ENCODE data around the gene HIRA. TPM values are rescaled to one million over a fixed set of nuclear protein-coding genes. Genes with fewer than 3 reads are reported as not detected.

The HIRA gene
- polyA plus RNA-seq, 2 donors, result 4.5 to 11.5 TPM

DNA sequence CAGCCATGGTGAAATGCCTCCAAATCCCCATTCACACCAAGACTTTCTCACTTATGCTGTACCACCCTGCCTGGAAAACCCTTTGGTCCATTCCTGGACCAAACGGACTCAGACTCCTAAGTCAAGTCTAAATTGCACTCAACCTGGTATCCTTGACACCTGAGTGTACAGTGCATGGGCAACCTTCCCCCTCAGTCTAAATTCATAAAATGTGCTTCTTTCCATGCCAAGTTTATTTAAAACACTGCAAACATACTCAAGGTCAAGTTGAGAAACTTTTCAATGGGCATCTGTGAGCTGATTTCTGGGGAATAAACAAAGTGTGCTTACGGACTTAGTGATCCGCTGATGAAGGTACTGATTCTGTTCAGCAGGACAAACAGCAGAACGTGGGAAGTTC, 26.4 kb downstream of the HIRA start:
- Histone ChIP-seq H3K9me3 (ENCODE audit: control insufficient read depth in 2 of 2, insufficient read depth in 1 of 2, low read depth in 1 of 2, low read length in 1 of 2) (no peaks in the 10 kb centered on the region), H3K27me3 (ENCODE audit: control insufficient read depth in 1 of 2, insufficient read depth in 2 of 2, low read length in 2 of 2) (no peaks in the 10 kb centered on the region), H3K4me1 (ENCODE audit: control insufficient read depth in 2 of 2, insufficient read depth in 2 of 2, low read length in 1 of 2) (no peaks in the 10 kb centered on the region), H3K4me3 (ENCODE audit: low read depth in 1 of 2, low read length in 2 of 2) (no peak overlapping the region), H3K36me3 (ENCODE audit: control insufficient read depth in 2 of 2, insufficient read depth in 2 of 2, low read length in 1 of 2) (peaks cover 9 to 32% of the 10 kb centered on the region in 2 donors), H3K27ac (ENCODE audit: low read depth in 2 of 2, low read length in 1 of 2) (no peak overlapping the region)
- WGBS, 2 donors, result 81 to 92% methylated on average over 4 of the region's 4 CpGs

DNA sequence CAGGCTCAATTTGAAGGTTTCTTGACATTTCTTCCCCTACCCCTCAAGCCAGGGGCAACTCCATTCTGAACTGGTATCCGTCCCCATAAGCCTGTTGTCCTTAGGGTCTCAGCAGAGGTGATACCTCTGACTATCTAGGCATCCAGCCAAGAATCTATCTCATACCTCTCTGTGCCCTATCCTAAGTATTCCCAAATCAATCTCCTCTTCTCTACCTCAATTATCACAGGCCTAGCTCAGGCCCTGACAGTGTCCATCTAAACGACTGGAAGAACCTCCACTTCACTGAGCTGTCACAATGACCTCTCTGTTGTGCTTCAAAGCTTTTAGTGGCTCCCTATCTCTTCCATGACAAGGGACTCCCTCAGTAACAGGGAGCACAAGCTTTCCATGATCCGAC, 26.9 kb downstream of the HIRA start:
- Histone ChIP-seq H3K27me3 (ENCODE audit: control insufficient read depth in 1 of 2, insufficient read depth in 2 of 2, low read length in 2 of 2) (no peaks in the 10 kb centered on the region), H3K4me1 (ENCODE audit: control insufficient read depth in 2 of 2, insufficient read depth in 2 of 2, low read length in 1 of 2) (no peaks in the 10 kb centered on the region), H3K4me3 (ENCODE audit: low read depth in 1 of 2, low read length in 2 of 2) (no peak overlapping the region), H3K36me3 (ENCODE audit: control insufficient read depth in 2 of 2, insufficient read depth in 2 of 2, low read length in 1 of 2) (peaks cover 9 to 30% of the 10 kb centered on the region in 2 donors), H3K27ac (ENCODE audit: low read depth in 2 of 2, low read length in 1 of 2) (no peak overlapping the region), H3K9me3 (ENCODE audit: control insufficient read depth in 2 of 2, insufficient read depth in 1 of 2, low read depth in 1 of 2, low read length in 1 of 2) (no peaks in the 10 kb centered on the region)
- 97% methylated on average over 3 of the region's 3 CpGs for WGBS, 2 donors

DNA sequence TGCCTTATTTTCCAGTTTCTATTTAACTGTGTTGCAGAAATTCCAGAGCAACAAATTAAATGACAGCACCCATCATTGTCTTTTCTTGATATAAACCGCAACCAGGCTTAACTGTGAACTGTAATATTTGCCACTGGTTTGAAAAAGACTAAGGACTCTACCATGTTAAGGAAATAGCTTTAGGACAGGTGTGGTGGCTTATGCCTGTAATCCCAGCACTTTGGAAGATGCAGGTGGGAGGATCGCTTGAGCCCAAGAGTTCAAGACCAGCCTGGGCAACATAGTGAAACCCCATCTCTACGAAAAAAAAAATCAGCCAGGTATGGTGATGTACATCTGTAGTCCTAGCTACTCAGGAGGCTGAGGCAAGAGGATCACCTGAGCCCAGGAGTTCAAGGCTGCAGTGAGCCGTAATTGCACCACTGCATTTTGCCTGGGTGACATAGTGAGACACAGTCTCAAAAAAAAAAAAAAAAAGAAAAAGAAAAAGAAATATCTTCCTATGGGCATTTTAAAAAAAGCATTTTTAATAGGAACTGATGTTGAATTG, 28.8 kb downstream of the HIRA start:
- H3K27me3 ChIP-seq (ENCODE audit: control insufficient read depth in 1 of 2, insufficient read depth in 2 of 2, low read length in 2 of 2), result no peaks in the 10 kb centered on the region
- WGBS, 2 donors, result 95 to 97% methylated on average over 4 of the region's 4 CpGs
- H3K9me3 ChIP-seq (ENCODE audit: control insufficient read depth in 2 of 2, insufficient read depth in 1 of 2, low read depth in 1 of 2, low read length in 1 of 2), result no peaks in the 10 kb centered on the region
- no peaks in the 10 kb centered on the region for H3K4me1 ChIP-seq (ENCODE audit: control insufficient read depth in 2 of 2, insufficient read depth in 2 of 2, low read length in 1 of 2)
- H3K27ac ChIP-seq (ENCODE audit: low read depth in 2 of 2, low read length in 1 of 2), result no peak overlapping the region
- peaks cover 9 to 31% of the 10 kb centered on the region in 2 donors for H3K36me3 ChIP-seq (ENCODE audit: control insufficient read depth in 2 of 2, insufficient read depth in 2 of 2, low read length in 1 of 2)
- H3K4me3 ChIP-seq (ENCODE audit: low read depth in 1 of 2, low read length in 2 of 2), result no peak overlapping the region

DNA sequence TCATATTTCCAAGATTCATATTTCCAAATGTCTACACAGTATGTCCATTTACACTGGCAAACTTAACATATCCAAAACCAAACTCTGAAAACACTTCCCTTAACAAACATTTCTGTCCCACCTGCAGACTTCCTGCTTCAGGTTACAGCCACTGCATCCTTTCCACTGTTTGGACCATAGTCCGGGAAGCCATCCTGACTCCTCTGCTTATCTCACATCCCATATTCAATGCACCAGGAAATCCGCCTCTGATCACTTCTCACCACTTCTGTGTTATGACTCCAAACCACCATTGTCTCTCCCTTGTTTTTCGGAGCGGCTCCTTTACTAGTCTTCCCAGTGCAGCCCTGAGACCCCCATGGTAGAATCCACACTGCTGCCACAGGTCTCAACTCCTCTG, 30.1 kb downstream of the HIRA start:
- H3K4me1 ChIP-seq (ENCODE audit: control insufficient read depth in 2 of 2, insufficient read depth in 2 of 2, low read length in 1 of 2), result no peaks in the 10 kb centered on the region
- no peak overlapping the region for H3K27ac ChIP-seq (ENCODE audit: low read depth in 2 of 2, low read length in 1 of 2)
- H3K36me3 ChIP-seq (ENCODE audit: control insufficient read depth in 2 of 2, insufficient read depth in 2 of 2, low read length in 1 of 2), result peaks cover 4 to 28% of the 10 kb centered on the region in 2 donors
- H3K9me3 ChIP-seq (ENCODE audit: control insufficient read depth in 2 of 2, insufficient read depth in 1 of 2, low read depth in 1 of 2, low read length in 1 of 2), result no peaks in the 10 kb centered on the region
- 95 to 96% methylated on average over 4 of the region's 4 CpGs for WGBS, 2 donors
- H3K27me3 ChIP-seq (ENCODE audit: control insufficient read depth in 1 of 2, insufficient read depth in 2 of 2, low read length in 2 of 2), result no peaks in the 10 kb centered on the region
- no peak overlapping the region for H3K4me3 ChIP-seq (ENCODE audit: low read depth in 1 of 2, low read length in 2 of 2)

DNA sequence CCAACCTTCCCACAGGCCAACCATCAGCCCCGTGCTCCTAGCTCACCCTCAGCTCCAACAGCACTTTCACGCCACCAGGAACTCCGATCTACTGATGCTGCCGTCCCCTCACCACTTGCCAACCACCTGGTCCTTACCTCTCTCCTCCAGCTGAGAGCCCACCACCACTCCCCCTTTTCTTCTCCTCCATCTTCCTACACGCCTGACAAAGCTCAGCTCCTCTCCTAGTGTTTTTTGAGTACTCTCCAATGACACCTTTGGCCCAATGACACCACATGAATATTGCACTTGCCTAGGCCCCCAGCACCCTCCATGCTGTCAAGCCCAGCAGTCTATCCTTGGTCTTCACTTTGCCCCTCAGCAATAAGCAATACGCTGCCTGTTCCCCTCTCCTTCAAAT, 30.7 kb downstream of the HIRA start:
- no peaks in the 10 kb centered on the region for H3K4me1 ChIP-seq (ENCODE audit: control insufficient read depth in 2 of 2, insufficient read depth in 2 of 2, low read length in 1 of 2)
- H3K27me3 ChIP-seq (ENCODE audit: control insufficient read depth in 1 of 2, insufficient read depth in 2 of 2, low read length in 2 of 2), result no peaks in the 10 kb centered on the region
- H3K4me3 ChIP-seq (ENCODE audit: low read depth in 1 of 2, low read length in 2 of 2), result no peak overlapping the region
- H3K9me3 ChIP-seq (ENCODE audit: control insufficient read depth in 2 of 2, insufficient read depth in 1 of 2, low read depth in 1 of 2, low read length in 1 of 2), result no peaks in the 10 kb centered on the region
- 94 to 99% methylated on average over 6 of the region's 6 CpGs for WGBS, 2 donors
- no peak overlapping the region for H3K27ac ChIP-seq (ENCODE audit: low read depth in 2 of 2, low read length in 1 of 2)
- peaks cover 3 to 29% of the 10 kb centered on the region in 2 donors for H3K36me3 ChIP-seq (ENCODE audit: control insufficient read depth in 2 of 2, insufficient read depth in 2 of 2, low read length in 1 of 2)

DNA sequence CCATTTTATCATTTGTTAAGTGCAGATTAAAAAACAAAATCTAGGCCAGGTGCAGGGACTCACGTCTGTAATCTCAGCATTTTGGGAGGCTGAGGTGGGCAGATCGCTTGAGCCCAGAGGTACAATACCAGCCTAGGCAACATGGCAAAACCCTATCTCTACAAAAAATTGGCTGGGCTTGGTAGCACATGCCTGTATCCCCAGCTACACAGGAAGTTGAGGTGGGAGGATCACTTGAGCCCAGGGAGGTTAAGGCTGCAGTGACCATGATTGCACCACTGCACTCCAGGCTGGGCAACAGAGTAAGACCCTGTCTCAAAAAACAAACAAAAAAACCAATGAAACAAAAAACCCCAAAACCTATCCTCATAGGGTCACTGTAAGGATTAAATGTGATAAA, 32.9 kb downstream of the HIRA start:
- no peaks in the 10 kb centered on the region for H3K4me1 ChIP-seq (ENCODE audit: control insufficient read depth in 2 of 2, insufficient read depth in 2 of 2, low read length in 1 of 2)
- H3K27me3 ChIP-seq (ENCODE audit: control insufficient read depth in 1 of 2, insufficient read depth in 2 of 2, low read length in 2 of 2), result no peaks in the 10 kb centered on the region
- H3K36me3 ChIP-seq (ENCODE audit: control insufficient read depth in 2 of 2, insufficient read depth in 2 of 2, low read length in 1 of 2), result peaks cover 6 to 30% of the 10 kb centered on the region in 2 donors
- 91 to 93% methylated on average over 2 of the region's 2 CpGs for WGBS, 2 donors
- H3K27ac ChIP-seq (ENCODE audit: low read depth in 2 of 2, low read length in 1 of 2), result no peak overlapping the region
- H3K9me3 ChIP-seq (ENCODE audit: control insufficient read depth in 2 of 2, insufficient read depth in 1 of 2, low read depth in 1 of 2, low read length in 1 of 2), result no peaks in the 10 kb centered on the region
- no peak overlapping the region for H3K4me3 ChIP-seq (ENCODE audit: low read depth in 1 of 2, low read length in 2 of 2)

DNA sequence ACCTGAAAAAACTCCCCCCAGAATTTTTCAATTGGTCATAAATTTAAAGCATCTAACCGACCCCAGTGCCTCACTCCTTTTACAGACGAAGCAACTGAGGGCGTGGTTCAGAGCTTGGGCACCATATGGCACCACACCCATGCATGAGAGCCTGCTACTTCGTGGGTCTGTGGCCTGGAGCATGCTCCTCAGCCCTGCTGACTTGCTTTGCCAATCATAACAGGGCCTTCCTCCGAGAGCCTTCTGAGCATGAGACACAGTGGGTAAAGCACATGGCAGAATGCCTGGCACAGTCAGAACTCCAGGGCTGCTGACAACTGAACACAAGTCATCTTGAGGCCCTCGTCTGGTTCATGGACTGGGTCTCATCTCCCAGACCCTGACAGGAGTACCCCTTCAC, 33.3 kb downstream of the HIRA start:
- Histone ChIP-seq H3K4me3 (ENCODE audit: low read depth in 1 of 2, low read length in 2 of 2) (no peak overlapping the region), H3K9me3 (ENCODE audit: control insufficient read depth in 2 of 2, insufficient read depth in 1 of 2, low read depth in 1 of 2, low read length in 1 of 2) (no peaks in the 10 kb centered on the region), H3K36me3 (ENCODE audit: control insufficient read depth in 2 of 2, insufficient read depth in 2 of 2, low read length in 1 of 2) (peaks cover 6 to 30% of the 10 kb centered on the region in 2 donors), H3K4me1 (ENCODE audit: control insufficient read depth in 2 of 2, insufficient read depth in 2 of 2, low read length in 1 of 2) (no peaks in the 10 kb centered on the region), H3K27me3 (ENCODE audit: control insufficient read depth in 1 of 2, insufficient read depth in 2 of 2, low read length in 2 of 2) (no peaks in the 10 kb centered on the region), H3K27ac (ENCODE audit: low read depth in 2 of 2, low read length in 1 of 2) (no peak overlapping the region)
- 68 to 75% methylated on average over 6 of the region's 6 CpGs for WGBS, 2 donors

DNA sequence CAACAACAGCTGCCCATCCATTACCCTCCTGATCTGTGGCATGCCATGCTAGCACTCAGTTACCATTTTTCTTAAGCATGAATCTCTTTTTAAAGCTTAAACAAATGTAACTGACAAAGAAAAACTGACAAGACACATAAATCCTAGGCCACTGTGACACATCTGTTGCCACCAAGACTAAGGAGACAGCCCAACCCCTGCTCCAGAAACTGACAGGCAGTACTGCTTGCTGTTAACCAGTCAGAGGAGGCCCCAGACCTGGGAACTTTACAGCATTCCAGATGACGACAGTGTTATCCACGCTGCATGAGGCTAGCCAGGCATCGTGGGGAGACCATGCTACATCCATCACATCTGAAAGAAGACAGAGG, 33.8 kb downstream of the HIRA start:
- Histone ChIP-seq H3K27ac (ENCODE audit: low read depth in 2 of 2, low read length in 1 of 2) (no peak overlapping the region), H3K36me3 (ENCODE audit: control insufficient read depth in 2 of 2, insufficient read depth in 2 of 2, low read length in 1 of 2) (peaks cover 6 to 33% of the 10 kb centered on the region in 2 donors), H3K4me3 (ENCODE audit: low read depth in 1 of 2, low read length in 2 of 2) (no peak overlapping the region), H3K9me3 (ENCODE audit: control insufficient read depth in 2 of 2, insufficient read depth in 1 of 2, low read depth in 1 of 2, low read length in 1 of 2) (no peaks in the 10 kb centered on the region), H3K4me1 (ENCODE audit: control insufficient read depth in 2 of 2, insufficient read depth in 2 of 2, low read length in 1 of 2) (no peaks in the 10 kb centered on the region), H3K27me3 (ENCODE audit: control insufficient read depth in 1 of 2, insufficient read depth in 2 of 2, low read length in 2 of 2) (no peaks in the 10 kb centered on the region)
- 92 to 94% methylated on average over 3 of the region's 3 CpGs for WGBS, 2 donors

DNA sequence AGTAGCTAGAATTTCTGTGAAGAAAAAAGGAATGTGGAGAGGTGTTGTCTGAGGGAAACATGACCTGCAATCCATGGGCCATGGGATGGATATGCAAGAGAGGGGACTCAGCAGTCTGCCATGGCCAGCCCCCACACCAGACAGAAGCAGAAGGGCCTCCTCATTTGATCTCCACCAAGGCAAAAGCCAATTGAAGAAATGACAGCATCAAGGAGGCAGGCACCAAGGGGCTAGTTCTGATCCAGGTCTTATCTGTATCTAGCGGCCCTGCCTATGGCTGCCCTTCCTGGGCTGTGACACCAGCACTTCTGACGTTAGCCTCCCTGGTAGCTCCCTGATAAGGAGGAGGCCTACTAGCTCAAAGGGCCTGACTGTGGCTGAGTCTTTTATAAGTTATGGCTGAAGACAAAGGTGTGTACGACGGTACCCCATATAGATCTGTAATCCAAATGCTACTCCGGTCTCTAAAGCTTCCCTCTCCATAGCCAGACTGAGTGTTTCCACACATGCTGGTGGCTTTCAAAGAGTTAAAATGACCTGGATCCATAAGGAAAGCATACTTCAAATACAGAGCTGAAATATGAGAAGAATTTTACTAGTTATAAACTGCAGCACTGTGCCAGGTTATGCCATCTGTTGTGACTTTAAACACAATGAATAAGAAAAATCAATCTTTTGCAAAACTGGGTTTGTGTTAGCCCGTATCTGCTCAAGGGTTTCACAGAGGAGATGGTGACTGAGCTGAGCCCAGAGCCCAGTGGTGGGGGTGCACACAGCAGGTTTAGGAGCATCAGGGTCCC, 34.4 kb downstream of the HIRA start:
- H3K27me3 ChIP-seq (ENCODE audit: control insufficient read depth in 1 of 2, insufficient read depth in 2 of 2, low read length in 2 of 2), result no peaks in the 10 kb centered on the region
- no peak overlapping the region for H3K4me3 ChIP-seq (ENCODE audit: low read depth in 1 of 2, low read length in 2 of 2)
- no peaks in the 10 kb centered on the region for H3K4me1 ChIP-seq (ENCODE audit: control insufficient read depth in 2 of 2, insufficient read depth in 2 of 2, low read length in 1 of 2)
- WGBS, 2 donors, result 93 to 95% methylated on average over 6 of the region's 6 CpGs
- peaks cover 9 to 38% of the 10 kb centered on the region in 2 donors for H3K36me3 ChIP-seq (ENCODE audit: control insufficient read depth in 2 of 2, insufficient read depth in 2 of 2, low read length in 1 of 2)
- H3K9me3 ChIP-seq (ENCODE audit: control insufficient read depth in 2 of 2, insufficient read depth in 1 of 2, low read depth in 1 of 2, low read length in 1 of 2), result no peaks in the 10 kb centered on the region
- H3K27ac ChIP-seq (ENCODE audit: low read depth in 2 of 2, low read length in 1 of 2), result no peak overlapping the region

DNA sequence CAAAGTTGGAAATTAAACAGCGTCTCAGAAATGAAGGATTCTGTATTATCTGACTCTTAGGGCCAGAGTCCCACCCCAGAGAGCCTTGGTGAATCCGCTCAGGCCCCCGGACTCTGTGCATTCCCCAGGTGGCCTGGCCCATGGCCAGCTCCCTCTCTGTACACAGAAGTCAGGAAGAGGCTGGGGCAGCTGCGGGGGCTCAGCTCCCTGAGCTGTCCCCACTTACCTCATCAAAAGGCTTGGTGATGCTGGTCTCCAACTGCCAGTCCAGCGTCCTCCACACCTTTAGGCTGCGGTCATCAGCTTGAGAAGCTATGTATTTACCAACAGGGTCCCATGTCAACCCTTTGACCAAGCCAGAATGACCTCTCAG, 35.0 kb downstream of the HIRA start:
- Histone ChIP-seq H3K27me3 (ENCODE audit: control insufficient read depth in 1 of 2, insufficient read depth in 2 of 2, low read length in 2 of 2) (no peaks in the 10 kb centered on the region), H3K36me3 (ENCODE audit: control insufficient read depth in 2 of 2, insufficient read depth in 2 of 2, low read length in 1 of 2) (peaks cover 12 to 43% of the 10 kb centered on the region in 2 donors), H3K4me1 (ENCODE audit: control insufficient read depth in 2 of 2, insufficient read depth in 2 of 2, low read length in 1 of 2) (no peaks in the 10 kb centered on the region), H3K27ac (ENCODE audit: low read depth in 2 of 2, low read length in 1 of 2) (no peak overlapping the region), H3K9me3 (ENCODE audit: control insufficient read depth in 2 of 2, insufficient read depth in 1 of 2, low read depth in 1 of 2, low read length in 1 of 2) (no peaks in the 10 kb centered on the region), H3K4me3 (ENCODE audit: low read depth in 1 of 2, low read length in 2 of 2) (no peak overlapping the region)
- 85 to 92% methylated on average over 6 of the region's 6 CpGs for WGBS, 2 donors
